GM12878 (cell line): Measurements from ENCODE around the gene RPSA. TPM values are rescaled to one million over a fixed set of nuclear protein-coding genes. Genes with fewer than 3 reads are reported as not detected.

ENCODE experiments used
- polyA plus RNA-seq, 11 experiments: library from polyadenylated mRNA; depleted of rRNA in 4 of 11; unstranded in 6 of 11; stranded (reverse) in 5 of 11; fragments of >200 nt; fragmentation: Nextera tagmentation in 4 of 11; fragmentation: Illumina TruSeq in 1 of 11; extraction: Ambion mirVana in 4 of 11; extraction: Trizol in 1 of 11; gene quantifications; 1 replicate in 1 of 11; 2 replicates in 10 of 11; pipeline versions ENCODE4 v1.2.1 to v1.2.3, GENCODE V29; 2011 to 2016; ENCODE audit warnings: inconsistent platforms in 2 of 11, missing spikeins in 2 of 11, low read depth in 1 of 11
- small RNA-seq: library from RNA; depleted of rRNA; stranded (forward); fragments of <200 nt; gene quantifications from one replicate; pipeline ENCODE3, GENCODE V24; 2014
- total RNA-seq, 4 experiments: library from RNA; depleted of rRNA in 3 of 4; stranded (reverse); fragments of >200 nt in 3 of 4; fragmentation: Illumina TruSeq in 1 of 4; extraction: Trizol in 1 of 4; gene quantifications; 2 replicates each; pipeline versions ENCODE4 v1.2.1 to v1.2.3, GENCODE V29; 2013 to 2021

Gene RPSA
- total and polyA plus RNA-seq, 10 of the 15 experiments (the other 5 are each of a cell fraction or from before 2014, with no cell fraction given): 1,012 to 5,036 (median 3,460) TPM

Small RNAs within 50 kb of the gene (small RNA-seq; reads per million reads assigned to genes)
- not detected for gene SNORA6
- gene SNORA62: not detected

Other genes with a start within 250 kb of the RPSA start
- gene XIRP1, start 214.1 kb upstream of the RPSA start, total RNA-seq (2014; rRNA removed): 0.16 and 0.17 TPM in 2 replicates
- gene XIRP1, start 214.1 kb upstream of the RPSA start, total RNA-seq (2014; rRNA removed; fragmentation: Illumina TruSeq; extraction: Trizol): 0.18 and 0.23 TPM in 2 replicates
- 0.38 and 0.40 TPM in 2 replicates for gene XIRP1, start 214.1 kb upstream of the RPSA start, total RNA-seq (2021)
- gene XIRP1, start 214.1 kb upstream of the RPSA start, polyA plus RNA-seq (2011; rRNA removed): 0.01 and 0.03 TPM in 2 replicates
- gene XIRP1, start 214.1 kb upstream of the RPSA start, polyA plus RNA-seq (2014; fragmentation: Illumina TruSeq; extraction: Trizol): 0.14 and 0.24 TPM in 2 replicates
- gene XIRP1, start 214.1 kb upstream of the RPSA start, polyA plus RNA-seq (2014; fragmentation: Nextera tagmentation; extraction: Ambion mirVana): under 1 TPM in 1 of 2 experiments, not detected in 1; 0.05 TPM
- 0.08 and 0.27 TPM in 2 replicates for gene XIRP1, start 214.1 kb upstream of the RPSA start, polyA plus RNA-seq (2014; rRNA removed)
- gene XIRP1, start 214.1 kb upstream of the RPSA start, polyA plus RNA-seq (2016; fragmentation: Nextera tagmentation; extraction: Ambion mirVana): under 1 TPM; 0.04 to 0.05 TPM
- gene CX3CR1, start 126.7 kb upstream of the RPSA start, total RNA-seq (2014; rRNA removed): 0.11 and 0.16 TPM in 2 replicates
- 0.09 and 0.18 TPM in 2 replicates for gene CX3CR1, start 126.7 kb upstream of the RPSA start, total RNA-seq (2014; rRNA removed; fragmentation: Illumina TruSeq; extraction: Trizol)
- 0.08 and 0.23 TPM in 2 replicates for gene CX3CR1, start 126.7 kb upstream of the RPSA start, total RNA-seq (2021)
- 0.45 and 0.53 TPM in 2 replicates for gene CX3CR1, start 126.7 kb upstream of the RPSA start, polyA plus RNA-seq (2011; rRNA removed)
- gene CX3CR1, start 126.7 kb upstream of the RPSA start, polyA plus RNA-seq (2014; fragmentation: Illumina TruSeq; extraction: Trizol): 0.16 and 0.21 TPM in 2 replicates
- gene CX3CR1, start 126.7 kb upstream of the RPSA start, polyA plus RNA-seq (2014; fragmentation: Nextera tagmentation; extraction: Ambion mirVana): under 1 TPM; 0.05 to 0.09 TPM
- gene CX3CR1, start 126.7 kb upstream of the RPSA start, polyA plus RNA-seq (2014; rRNA removed): 0.09 and 0.12 TPM in 2 replicates
- gene CX3CR1, start 126.7 kb upstream of the RPSA start, polyA plus RNA-seq (2016; fragmentation: Nextera tagmentation; extraction: Ambion mirVana): under 1 TPM; 0.09 to 0.53 TPM
- 17.8 and 19.7 TPM in 2 replicates for gene CCR8, start 77.0 kb upstream of the RPSA start, total RNA-seq (2014; rRNA removed)
- 17.9 and 18.9 TPM in 2 replicates for gene CCR8, start 77.0 kb upstream of the RPSA start, total RNA-seq (2014; rRNA removed; fragmentation: Illumina TruSeq; extraction: Trizol)
- 14.4 and 16.9 TPM in 2 replicates for gene CCR8, start 77.0 kb upstream of the RPSA start, total RNA-seq (2021)
- gene CCR8, start 77.0 kb upstream of the RPSA start, polyA plus RNA-seq (2011; rRNA removed): 23.2 and 25.0 TPM in 2 replicates
- gene CCR8, start 77.0 kb upstream of the RPSA start, polyA plus RNA-seq (2014; fragmentation: Illumina TruSeq; extraction: Trizol): 28.8 and 36.6 TPM in 2 replicates
- 10 to 100 TPM; 11.1 to 13.7 TPM for gene CCR8, start 77.0 kb upstream of the RPSA start, polyA plus RNA-seq (2014; fragmentation: Nextera tagmentation; extraction: Ambion mirVana)
- 14.2 and 16.7 TPM in 2 replicates for gene CCR8, start 77.0 kb upstream of the RPSA start, polyA plus RNA-seq (2014; rRNA removed)
- 1 to 10 TPM; 5.2 to 8.7 TPM for gene CCR8, start 77.0 kb upstream of the RPSA start, polyA plus RNA-seq (2016; fragmentation: Nextera tagmentation; extraction: Ambion mirVana)
- 34.2 and 38.6 TPM in 2 replicates for gene SLC25A38, start 23.4 kb upstream of the RPSA start, total RNA-seq (2014; rRNA removed)
- 28.5 and 28.8 TPM in 2 replicates for gene SLC25A38, start 23.4 kb upstream of the RPSA start, total RNA-seq (2014; rRNA removed; fragmentation: Illumina TruSeq; extraction: Trizol)
- 35.4 and 39.8 TPM in 2 replicates for gene SLC25A38, start 23.4 kb upstream of the RPSA start, total RNA-seq (2021)
- gene SLC25A38, start 23.4 kb upstream of the RPSA start, polyA plus RNA-seq (2011; rRNA removed): 48.8 and 55.2 TPM in 2 replicates
- 41.1 and 48.4 TPM in 2 replicates for gene SLC25A38, start 23.4 kb upstream of the RPSA start, polyA plus RNA-seq (2014; fragmentation: Illumina TruSeq; extraction: Trizol)
- 10 to 100 TPM; 15.2 to 21.8 TPM for gene SLC25A38, start 23.4 kb upstream of the RPSA start, polyA plus RNA-seq (2014; fragmentation: Nextera tagmentation; extraction: Ambion mirVana)
- gene SLC25A38, start 23.4 kb upstream of the RPSA start, polyA plus RNA-seq (2014; rRNA removed): 49.3 and 51.8 TPM in 2 replicates
- gene SLC25A38, start 23.4 kb upstream of the RPSA start, polyA plus RNA-seq (2016; fragmentation: Nextera tagmentation; extraction: Ambion mirVana): 10 to 100 TPM; 37.9 to 43.0 TPM
- gene MOBP, start 61.0 kb downstream of the RPSA start, total RNA-seq (2014; rRNA removed): 0.11 TPM in 1 of 2 replicates, not detected in the other
- 0.04 and 0.09 TPM in 2 replicates for gene MOBP, start 61.0 kb downstream of the RPSA start, total RNA-seq (2014; rRNA removed; fragmentation: Illumina TruSeq; extraction: Trizol)
- 0.08 TPM in 1 of 2 replicates, not detected in the other for gene MOBP, start 61.0 kb downstream of the RPSA start, total RNA-seq (2021)
- gene MOBP, start 61.0 kb downstream of the RPSA start, polyA plus RNA-seq (2011; rRNA removed): 0.06 TPM in 1 of 2 replicates, not detected in the other
- 0.05 and 0.09 TPM in 2 replicates for gene MOBP, start 61.0 kb downstream of the RPSA start, polyA plus RNA-seq (2014; fragmentation: Illumina TruSeq; extraction: Trizol)
- under 1 TPM in 1 of 2 experiments, not detected in 1; 0.05 TPM for gene MOBP, start 61.0 kb downstream of the RPSA start, polyA plus RNA-seq (2014; fragmentation: Nextera tagmentation; extraction: Ambion mirVana)
- 0.09 and 0.10 TPM in 2 replicates for gene MOBP, start 61.0 kb downstream of the RPSA start, polyA plus RNA-seq (2014; rRNA removed)
- not detected for gene MOBP, start 61.0 kb downstream of the RPSA start, polyA plus RNA-seq (2016; fragmentation: Nextera tagmentation; extraction: Ambion mirVana)